ENCODE data around the gene GAS2L1. TPM values are rescaled to one million over a fixed set of nuclear protein-coding genes. Genes with fewer than 3 reads are reported as not detected.

The GAS2L1 gene
- polyA plus RNA-seq, 2 of the 4 experiments (the other 2 are of a cell fraction): 7.6 to 17.2 TPM

- H3K27ac ChIP-seq: no peak overlapping the region
- TF ChIP-seq MAX (IDR thresholded peaks at IDR 0.05): no peak
- no peak for TF ChIP-seq NFE2L2 (conservative IDR thresholded peaks at IDR 0.05; ENCODE audit: low read length)
- TF ChIP-seq TP53 (CRISPR knock-in tag; IDR thresholded peaks at IDR 0.05): no peak
- TF ChIP-seq MAFK (IDR thresholded peaks at IDR 0.05; ENCODE audit: partially characterized antibody): no peak
- TF ChIP-seq ZFP36 (IDR thresholded peaks at IDR 0.05; ENCODE audit: borderline replicate concordance, partially characterized antibody): no peak
- no peak for TF ChIP-seq BCL3 (IDR thresholded peaks at IDR 0.05)
- no peak for TF ChIP-seq RNF2 (IDR thresholded peaks at IDR 0.05; ENCODE audit: borderline replicate concordance, low read depth)
- TF ChIP-seq POLR2AphosphoS2 (conservative IDR thresholded peaks at IDR 0.05; ENCODE audit: low read length): no peak
- TF ChIP-seq SMC3 (IDR thresholded peaks at IDR 0.05): no peak
- TF ChIP-seq ESRRA (IDR thresholded peaks at IDR 0.05; ENCODE audit: borderline replicate concordance, low read length): no peak
- no peak for TF ChIP-seq HEYL (CRISPR knock-in tag; IDR thresholded peaks at IDR 0.05)
- TF ChIP-seq HMGXB4 (CRISPR knock-in tag; IDR thresholded peaks at IDR 0.05; ENCODE audit: borderline replicate concordance): no peak
- no peak for TF ChIP-seq HDAC2 (IDR thresholded peaks at IDR 0.05)
- TF ChIP-seq MYC (IDR thresholded peaks at IDR 0.05; ENCODE audit: borderline replicate concordance, low read length): no peak
- TF ChIP-seq PHF8 (IDR thresholded peaks at IDR 0.05; ENCODE audit: borderline replicate concordance, low read depth): no peak
- no peak for TF ChIP-seq HOXA7 (CRISPR knock-in tag; IDR thresholded peaks at IDR 0.05)
- no peak overlapping the region for H3K4me2 ChIP-seq
- WGBS (ENCODE audit: missing lambda C conversion rate): 96% methylated on average over 8 of the region's 14 CpGs
- no peaks in the 10 kb centered on the region for H3K9me3 ChIP-seq
- no peak overlapping the region for H3K4me3 ChIP-seq
- ChIA-PET POLR2A (no interaction called here), CTCF (no interaction called here)
- H3K4me1 ChIP-seq: peaks cover 4% of the 10 kb centered on the region; the same call in 2 of the 3 replicates
- DNase-seq (ENCODE audit: low read depth in 1 of 2, low spot score in 1 of 2) (no peak), ATAC-seq (no peak), FAIRE-seq (no peak)
Observed at GRCh38 chr22:29263791-29264276, 42.6 kb upstream of the GAS2L1 start.

GRCh38 chr22:29265305-29265704, 41.1 kb upstream of the GAS2L1 start:
- Histone ChIP-seq H3K4me2 (no peak overlapping the region), H3K27ac (no peak overlapping the region), H3K9me3 (no peaks in the 10 kb centered on the region), H3K4me3 (no peak overlapping the region), H3K4me1 (peaks cover 10% of the 10 kb centered on the region)
- TF ChIP-seq ELK1 (IDR thresholded peaks at IDR 0.05; ENCODE audit: low read depth, low read length) (no peak), ATOH8 (CRISPR knock-in tag; IDR thresholded peaks at IDR 0.05; ENCODE audit: low read depth) (no peak), ZC3H11A (IDR thresholded peaks at IDR 0.05) (no peak), MAZ (IDR thresholded peaks at IDR 0.05; ENCODE audit: borderline replicate concordance, low read depth, low read length) (no peak), EHMT2 (IDR thresholded peaks at IDR 0.05; ENCODE audit: low read depth) (no peak), MYC (IDR thresholded peaks at IDR 0.05; ENCODE audit: borderline replicate concordance, low read length) (no peak)
- FAIRE-seq (no peak), DNase-seq (ENCODE audit: low read depth in 1 of 2, low spot score in 1 of 2) (no peak), ATAC-seq (no peak)
- POLR2A ChIA-PET: no interaction called here
- CTCF ChIA-PET: interaction anchor here (1.5 kb wide), 1 partner anchor 15 kb away, joined by 3 read pairs; no protein-coding TSS in a partner anchor
- WGBS (ENCODE audit: missing lambda C conversion rate): 100% methylated on average over 2 of the region's 7 CpGs

Data from A549 (cell line).